Measurements from ENCODE around the gene FAM149B1.

FAM149B1 gene

GRCh38 chr10:73211106-73211811, 43.3 kb downstream of the FAM149B1 start:
- DNase-seq (ENCODE audit: extremely low read depth, low read depth) = no peak
- TF ChIP-seq CTCF (IDR thresholded peaks at IDR 0.05; ENCODE audit: low read depth, low read length, missing control alignments) = no peak
- H3K4me3 ChIP-seq (replicated peaks; ENCODE audit: low read depth, low read length) = no peak overlapping the region

- TF ChIP-seq CTCF (IDR thresholded peaks at IDR 0.05; ENCODE audit: low read depth, low read length, missing control alignments) = no peak
- H3K4me3 ChIP-seq (replicated peaks; ENCODE audit: low read depth, low read length) = no peak overlapping the region
- no peak for DNase-seq (ENCODE audit: extremely low read depth, low read depth)
Measured at GRCh38 chr10:73215749-73216148, 47.8 kb downstream of the FAM149B1 start.

- no peak for DNase-seq (ENCODE audit: extremely low read depth, low read depth)
- no peak for TF ChIP-seq CTCF (IDR thresholded peaks at IDR 0.05; ENCODE audit: low read depth, low read length, missing control alignments)
- H3K4me3 ChIP-seq (replicated peaks; ENCODE audit: low read depth, low read length) = no peak overlapping the region
Measured at GRCh38 chr10:73217628-73218027, 49.7 kb downstream of the FAM149B1 start.

GRCh38 chr10:73218431-73219191, 50.7 kb downstream of the FAM149B1 start:
- TF ChIP-seq CTCF (IDR thresholded peaks at IDR 0.05; ENCODE audit: low read depth, low read length, missing control alignments) = peak; percentile 46
- no peak overlapping the region for H3K4me3 ChIP-seq (replicated peaks; ENCODE audit: low read depth, low read length)
- peak; percentile 9 for DNase-seq (ENCODE audit: extremely low read depth, low read depth)

GRCh38 chr10:73219384-73219783, 51.5 kb downstream of the FAM149B1 start:
- no peak overlapping the region for H3K4me3 ChIP-seq (replicated peaks; ENCODE audit: low read depth, low read length)
- DNase-seq (ENCODE audit: extremely low read depth, low read depth) = no peak
- TF ChIP-seq CTCF (IDR thresholded peaks at IDR 0.05; ENCODE audit: low read depth, low read length, missing control alignments) = no peak

- H3K4me3 ChIP-seq (replicated peaks; ENCODE audit: low read depth, low read length) = no peak overlapping the region
- DNase-seq (ENCODE audit: extremely low read depth, low read depth) = no peak
- TF ChIP-seq CTCF (IDR thresholded peaks at IDR 0.05; ENCODE audit: low read depth, low read length, missing control alignments) = no peak
Measured at GRCh38 chr10:73220989-73221388, 53.1 kb downstream of the FAM149B1 start.

Measured in HFF-Myc (cell line).